ENCODE data around the gene MGAT5. TPM values are rescaled to one million over a fixed set of nuclear protein-coding genes. Genes with fewer than 3 reads are reported as not detected.

Gene MGAT5
- total and polyA plus RNA-seq, 4 donors, result 3.6 to 53.7 (median 31.3) TPM

- peak in 2 of 3 donors; percentile 46 to 59 for DNase-seq
- no peak overlapping the region for H3K4me3 ChIP-seq
- H3K9me3 ChIP-seq (ENCODE audit: control insufficient read depth in 4 of 4, insufficient read depth in 3 of 4, low read length in 3 of 4), result no peaks in the 10 kb centered on the region
- no peak overlapping the region for H3K9ac ChIP-seq (ENCODE audit: insufficient read depth in 1 of 2, low read length in 2 of 2)
- no peak overlapping the region for H3K27ac ChIP-seq (ENCODE audit: low read depth in 1 of 2, low read length in 1 of 2)
- TF ChIP-seq CTCF (IDR thresholded peaks at IDR 0.05; ENCODE audit: control extremely low read depth, extremely low read depth), result no peak
- ATAC-seq (ENCODE audit: insufficient read depth, low FRiP score), result no peak
- peaks cover 0 to 11% (median 1%) of the 10 kb centered on the region in 4 donors for H3K36me3 ChIP-seq (ENCODE audit: control insufficient read depth in 4 of 4, insufficient read depth in 4 of 4, low read length in 4 of 4)
- H3K27me3 ChIP-seq (ENCODE audit: control insufficient read depth in 3 of 3, insufficient read depth in 3 of 3, low read length in 2 of 3), result no peaks in the 10 kb centered on the region
- WGBS, 2 donors, result 3 to 21% methylated on average over 1 of the region's 1 CpG
- peaks cover 0 to 22% (median 4%) of the 10 kb centered on the region in 5 donors for H3K4me1 ChIP-seq (ENCODE audit: control insufficient read depth in 5 of 5, insufficient read depth in 5 of 5, low read length in 5 of 5)
Measured at GRCh38 chr2:134402410-134402809, 148.5 kb downstream of the MGAT5 start.

DNA sequence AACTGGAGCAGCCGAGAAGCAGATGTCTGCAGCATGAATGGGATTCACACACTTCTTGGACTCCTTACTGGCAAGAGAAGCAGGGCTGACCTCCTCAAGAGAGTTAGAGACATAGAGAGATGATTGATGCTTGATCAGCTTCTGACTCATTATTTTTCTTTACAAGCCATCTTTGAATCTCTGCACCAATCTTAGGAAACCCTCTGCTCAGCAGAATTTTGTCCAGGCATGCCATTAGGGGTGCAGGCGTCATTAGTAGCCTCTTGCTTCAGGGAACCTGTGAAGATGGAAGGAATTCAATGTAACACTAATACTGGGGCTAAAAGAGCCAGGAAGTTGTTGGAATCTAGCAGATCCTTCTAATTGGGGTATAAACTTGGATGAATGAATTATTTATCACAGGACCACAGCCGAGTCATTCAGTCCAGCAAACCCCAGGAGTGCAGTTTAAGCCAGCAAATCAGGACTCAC lies 151.8 kb downstream of the MGAT5 start:
- Histone ChIP-seq H3K9ac (ENCODE audit: insufficient read depth in 1 of 2, low read length in 2 of 2) (no peak overlapping the region), H3K4me1 (ENCODE audit: control insufficient read depth in 5 of 5, insufficient read depth in 5 of 5, low read length in 5 of 5) (peaks cover 0 to 35% (median 4%) of the 10 kb centered on the region in 5 donors), H3K36me3 (ENCODE audit: control insufficient read depth in 4 of 4, insufficient read depth in 4 of 4, low read length in 4 of 4) (peaks cover 0 to 9% (median 0%) of the 10 kb centered on the region in 4 donors), H3K9me3 (ENCODE audit: control insufficient read depth in 4 of 4, insufficient read depth in 3 of 4, low read length in 3 of 4) (no peaks in the 10 kb centered on the region), H3K27ac (ENCODE audit: low read depth in 1 of 2, low read length in 1 of 2) (no peak overlapping the region), H3K27me3 (ENCODE audit: control insufficient read depth in 3 of 3, insufficient read depth in 3 of 3, low read length in 2 of 3) (no peaks in the 10 kb centered on the region), H3K4me3 (no peak overlapping the region)
- DNase-seq (no peak), ATAC-seq (ENCODE audit: insufficient read depth, low FRiP score) (no peak)
- WGBS, 2 donors, result 67 to 77% methylated on average over 3 of the region's 3 CpGs
- TF ChIP-seq CTCF (IDR thresholded peaks at IDR 0.05; ENCODE audit: control extremely low read depth, extremely low read depth), result no peak

DNA sequence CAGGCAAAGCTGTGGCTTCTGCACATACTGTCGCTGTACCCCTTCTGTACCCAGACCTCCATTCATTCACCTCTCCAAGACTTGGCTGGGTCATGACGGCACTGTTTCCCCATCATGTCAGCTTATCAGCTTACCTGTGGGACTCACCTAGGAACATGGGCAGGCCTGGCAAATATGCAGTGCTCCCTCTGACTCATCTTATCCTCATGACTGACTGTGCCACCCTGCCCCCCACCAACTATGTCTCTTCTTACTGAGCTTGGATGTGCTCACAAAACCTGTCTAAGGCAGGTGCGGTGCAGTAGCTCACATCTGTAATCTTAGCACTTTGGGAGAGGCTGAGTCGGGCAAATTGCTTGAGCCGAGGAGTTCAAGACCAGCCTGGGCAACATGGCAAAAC lies 152.4 kb downstream of the MGAT5 start:
- Histone ChIP-seq H3K27me3 (ENCODE audit: control insufficient read depth in 3 of 3, insufficient read depth in 3 of 3, low read length in 2 of 3) (no peaks in the 10 kb centered on the region), H3K27ac (ENCODE audit: low read depth in 1 of 2, low read length in 1 of 2) (no peak overlapping the region), H3K4me1 (ENCODE audit: control insufficient read depth in 5 of 5, insufficient read depth in 5 of 5, low read length in 5 of 5) (peaks cover 0 to 35% (median 3%) of the 10 kb centered on the region in 5 donors), H3K36me3 (ENCODE audit: control insufficient read depth in 4 of 4, insufficient read depth in 4 of 4, low read length in 4 of 4) (peaks cover 0 to 9% (median 0%) of the 10 kb centered on the region in 4 donors), H3K9ac (ENCODE audit: insufficient read depth in 1 of 2, low read length in 2 of 2) (no peak overlapping the region), H3K9me3 (ENCODE audit: control insufficient read depth in 4 of 4, insufficient read depth in 3 of 4, low read length in 3 of 4) (no peaks in the 10 kb centered on the region), H3K4me3 (no peak overlapping the region)
- 96 to 97% methylated on average over 5 of the region's 5 CpGs for WGBS, 2 donors
- ATAC-seq (ENCODE audit: insufficient read depth, low FRiP score) (no peak), DNase-seq (no peak)
- TF ChIP-seq CTCF (IDR thresholded peaks at IDR 0.05; ENCODE audit: control extremely low read depth, extremely low read depth), result no peak

DNA sequence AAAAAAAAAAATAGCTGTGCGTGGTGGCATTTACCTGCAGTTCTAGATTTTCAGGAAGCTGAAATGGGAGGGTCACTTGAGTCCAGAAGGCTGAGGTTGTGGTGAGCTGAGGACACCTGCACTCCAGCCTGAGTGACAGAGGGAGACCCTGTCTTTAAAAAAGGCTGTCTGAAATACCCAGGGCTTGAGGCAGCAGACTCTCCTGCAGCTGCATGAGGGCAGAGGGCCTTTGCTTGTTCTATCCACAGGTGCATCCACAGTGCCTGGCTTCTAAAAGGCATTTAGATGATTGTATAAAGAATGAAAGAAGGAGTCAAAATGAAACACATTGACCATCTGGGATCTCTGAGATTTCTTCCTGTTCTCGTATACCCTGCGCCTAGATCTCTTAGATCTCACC lies 152.9 kb downstream of the MGAT5 start:
- Histone ChIP-seq H3K36me3 (ENCODE audit: control insufficient read depth in 4 of 4, insufficient read depth in 4 of 4, low read length in 4 of 4) (peaks cover 0 to 9% (median 0%) of the 10 kb centered on the region in 4 donors), H3K4me3 (no peak overlapping the region), H3K4me1 (ENCODE audit: control insufficient read depth in 5 of 5, insufficient read depth in 5 of 5, low read length in 5 of 5) (peaks cover 0 to 35% (median 5%) of the 10 kb centered on the region in 5 donors), H3K9ac (ENCODE audit: insufficient read depth in 1 of 2, low read length in 2 of 2) (no peak overlapping the region), H3K27ac (ENCODE audit: low read depth in 1 of 2, low read length in 1 of 2) (no peak overlapping the region), H3K27me3 (ENCODE audit: control insufficient read depth in 3 of 3, insufficient read depth in 3 of 3, low read length in 2 of 3) (no peaks in the 10 kb centered on the region), H3K9me3 (ENCODE audit: control insufficient read depth in 4 of 4, insufficient read depth in 3 of 4, low read length in 3 of 4) (no peaks in the 10 kb centered on the region)
- WGBS, 2 donors, result 67 to 75% methylated on average over 3 of the region's 3 CpGs
- DNase-seq (no peak), ATAC-seq (ENCODE audit: insufficient read depth, low FRiP score) (no peak)
- TF ChIP-seq CTCF (IDR thresholded peaks at IDR 0.05; ENCODE audit: control extremely low read depth, extremely low read depth), result no peak
